MM.1S (cell line): ENCODE data around the gene STAT6.
A peak's percentile ranks its signal among the peaks of the same experiment; 100 is the strongest.

ENCODE experiments used
- DNase-seq: peaks from one replicate; pipeline ENCODE4 v3.0.0-alpha.2; 2015
- H2AFZ ChIP-seq: fragments of 300-600 bp; sonication (generic); 2 replicates; pipeline ENCODE4 v1.6.0; 2016; ENCODE audit warnings: antibody characterized with exemption, low read length
- H3F3A ChIP-seq: fragments of 300-600 bp; sonication (generic); 2 replicates; pipeline ENCODE4 v1.6.1; 2016; ENCODE audit warnings: mild to moderate bottlenecking, antibody characterized with exemption, low read length, moderate library complexity, mixed read lengths; ENCODE audit not compliant: insufficient read depth
- H3K27ac ChIP-seq: fragments of 300-600 bp; sonication (generic); 2 replicates; pipeline ENCODE4 v1.5.1; 2016; ENCODE audit warnings: mild to moderate bottlenecking, low read length
- H3K27me3 ChIP-seq: fragments of 300-600 bp; sonication (generic); replicated peaks from 2 replicates; pipeline ENCODE4 v1.6.0; 2016; ENCODE audit warnings: low read length; ENCODE audit not compliant: insufficient read depth
- H3K36me3 ChIP-seq: fragments of 300-600 bp; sonication (generic); replicated peaks from 2 replicates; pipeline ENCODE4 v1.6.1; 2016; ENCODE audit warnings: mild to moderate bottlenecking, low read length, mixed read lengths; ENCODE audit not compliant: insufficient read depth
- H3K4me1 ChIP-seq: fragments of 300-600 bp; sonication (generic); 2 replicates; pipeline ENCODE4 v1.6.1; 2016; ENCODE audit warnings: low read length, mixed read lengths
- H3K4me2 ChIP-seq: fragments of 300-600 bp; sonication (generic); 2 replicates; pipeline ENCODE4 v1.6.0; 2016; ENCODE audit warnings: low read depth, low read length
- H3K4me3 ChIP-seq: fragments of 300-600 bp; sonication (generic); 2 replicates; pipeline ENCODE4 v1.5.1; 2016; ENCODE audit warnings: low read length, mixed read lengths
- H3K79me2 ChIP-seq: fragments of 300-600 bp; sonication (generic); 2 replicates; pipeline ENCODE4 v1.6.1; 2016; ENCODE audit warnings: mixed run types, low read length, mixed read lengths
- H3K9ac ChIP-seq: fragments of 300-600 bp; sonication (generic); 2 replicates; pipeline ENCODE4 v1.6.1; 2016; ENCODE audit warnings: low read length, mixed read lengths
- H3K9me2 ChIP-seq: fragments of 300-600 bp; sonication (generic); replicated peaks from 2 replicates; pipeline ENCODE4 v1.6.1; 2016; ENCODE audit warnings: mild to moderate bottlenecking, low read length, mixed read lengths; ENCODE audit not compliant: insufficient read depth
- H3K9me3 ChIP-seq: fragments of 300-600 bp; sonication (generic); replicated peaks from 2 replicates; pipeline ENCODE4 v1.6.1; 2016; ENCODE audit warnings: mild to moderate bottlenecking, low read length, mixed read lengths; ENCODE audit not compliant: insufficient read depth
- H4K20me1 ChIP-seq: fragments of 300-600 bp; sonication (generic); 2 replicates; pipeline ENCODE4 v1.6.1; 2016; ENCODE audit warnings: mild to moderate bottlenecking, low read length, moderate library complexity, mixed read lengths; ENCODE audit not compliant: insufficient read depth
- EZH2 ChIP-seq: fragments of 300-600 bp; sonication (generic); optimal IDR thresholded peaks from 2 replicates; pipeline ENCODE3; 2017; ENCODE audit warnings: low read depth, mild to moderate bottlenecking, antibody characterized with exemption, low read length, mixed read lengths
- EZH2phosphoT487 ChIP-seq: fragments of 300-600 bp; sonication (generic); IDR thresholded peaks from 2 replicates; pipeline ENCODE4 v1.6.1; 2018; ENCODE audit warnings: antibody characterized with exemption, low read length
- TF ChIP-seq, protein P1 (sequence below): fragments of 300-600 bp; sonication (generic); IDR thresholded peaks from 2 replicates; pipeline ENCODE4 v1.5.1; 2016; ENCODE audit warnings: antibody characterized with exemption, low read length, mixed read lengths

STAT6 gene

GRCh38 chr12:57072661-57073060 lies 38.5 kb downstream of the STAT6 start:
- peaks cover 6% of the 10 kb centered on the region; the same call in 1 of the 2 replicates for H3K36me3 ChIP-seq
- peaks cover 3% of the 10 kb centered on the region; the same call in 1 of the 2 replicates for H3F3A ChIP-seq
- TF ChIP-seq EZH2 (no peak), EZH2phosphoT487 (no peak)
- TF ChIP-seq, protein P1, sequence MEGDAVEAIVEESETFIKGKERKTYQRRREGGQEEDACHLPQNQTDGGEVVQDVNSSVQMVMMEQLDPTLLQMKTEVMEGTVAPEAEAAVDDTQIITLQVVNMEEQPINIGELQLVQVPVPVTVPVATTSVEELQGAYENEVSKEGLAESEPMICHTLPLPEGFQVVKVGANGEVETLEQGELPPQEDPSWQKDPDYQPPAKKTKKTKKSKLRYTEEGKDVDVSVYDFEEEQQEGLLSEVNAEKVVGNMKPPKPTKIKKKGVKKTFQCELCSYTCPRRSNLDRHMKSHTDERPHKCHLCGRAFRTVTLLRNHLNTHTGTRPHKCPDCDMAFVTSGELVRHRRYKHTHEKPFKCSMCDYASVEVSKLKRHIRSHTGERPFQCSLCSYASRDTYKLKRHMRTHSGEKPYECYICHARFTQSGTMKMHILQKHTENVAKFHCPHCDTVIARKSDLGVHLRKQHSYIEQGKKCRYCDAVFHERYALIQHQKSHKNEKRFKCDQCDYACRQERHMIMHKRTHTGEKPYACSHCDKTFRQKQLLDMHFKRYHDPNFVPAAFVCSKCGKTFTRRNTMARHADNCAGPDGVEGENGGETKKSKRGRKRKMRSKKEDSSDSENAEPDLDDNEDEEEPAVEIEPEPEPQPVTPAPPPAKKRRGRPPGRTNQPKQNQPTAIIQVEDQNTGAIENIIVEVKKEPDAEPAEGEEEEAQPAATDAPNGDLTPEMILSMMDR: no peak
- H3K27ac ChIP-seq: no peak overlapping the region
- DNase-seq: no peak
- H3K9ac ChIP-seq: no peak overlapping the region
- peaks cover 41% of the 10 kb centered on the region for H3K79me2 ChIP-seq
- no peak overlapping the region for H3K4me3 ChIP-seq
- H3K9me3 ChIP-seq: no peaks in the 10 kb centered on the region
- H4K20me1 ChIP-seq: no peaks in the 10 kb centered on the region
- no peaks in the 10 kb centered on the region for H3K4me1 ChIP-seq
- no peak overlapping the region for H2AFZ ChIP-seq
- no peaks in the 10 kb centered on the region for H3K9me2 ChIP-seq
- H3K27me3 ChIP-seq: no peaks in the 10 kb centered on the region
- H3K4me2 ChIP-seq: no peak overlapping the region

GRCh38 chr12:57069523-57069922 lies 41.6 kb downstream of the STAT6 start:
- no peaks in the 10 kb centered on the region for H3K9me3 ChIP-seq
- no peaks in the 10 kb centered on the region for H4K20me1 ChIP-seq
- H3K79me2 ChIP-seq: peaks cover 20% of the 10 kb centered on the region
- TF ChIP-seq EZH2 (no peak), EZH2phosphoT487 (no peak)
- TF ChIP-seq, protein P1: peak; percentile 75
- H3K36me3 ChIP-seq: peaks cover 6% of the 10 kb centered on the region; the same call in 1 of the 2 replicates
- no peak overlapping the region for H3K4me2 ChIP-seq
- H3K4me3 ChIP-seq: no peak overlapping the region
- no peaks in the 10 kb centered on the region for H3K27me3 ChIP-seq
- H2AFZ ChIP-seq: no peak overlapping the region
- no peak overlapping the region for H3K27ac ChIP-seq
- H3K9ac ChIP-seq: no peak overlapping the region
- peaks cover 7% of the 10 kb centered on the region for H3K4me1 ChIP-seq
- peaks cover 14% of the 10 kb centered on the region for H3F3A ChIP-seq
- no peaks in the 10 kb centered on the region for H3K9me2 ChIP-seq
- DNase-seq: peak; percentile 76

- Histone ChIP-seq H3K27me3 (no peaks in the 10 kb centered on the region), H3K27ac (no peak overlapping the region), H3K9ac (no peak overlapping the region), H3K9me3 (no peaks in the 10 kb centered on the region), H2AFZ (no peak overlapping the region), H4K20me1 (no peaks in the 10 kb centered on the region), H3F3A (peaks cover 30% of the 10 kb centered on the region), H3K4me1 (peaks cover 10% of the 10 kb centered on the region), H3K36me3 (peaks cover 6% of the 10 kb centered on the region; the same call in 1 of the 2 replicates), H3K9me2 (no peaks in the 10 kb centered on the region), H3K79me2 (no peaks in the 10 kb centered on the region; the same call in 1 of the 2 replicates), H3K4me3 (no peak overlapping the region), H3K4me2 (no peak overlapping the region)
- no peak for TF ChIP-seq EZH2phosphoT487
- TF ChIP-seq EZH2: no peak
- TF ChIP-seq, protein P1: no peak
- no peak for DNase-seq
Observed at GRCh38 chr12:57066245-57066644, 44.9 kb downstream of the STAT6 start.
